GM21576 (cell line): ENCODE measurements around the gene KCNK3.

Experiments
- ATAC-seq: cut with Tn5 transposase; IDR thresholded peaks from one replicate; pipeline ENCODE4 v1.9.1; 2021; ENCODE audit warnings: mild to moderate bottlenecking, moderate library complexity; ENCODE audit not compliant: unreplicated experiment

Gene KCNK3

GRCh38 chr2:26772064-26773001 lies 79.8 kb downstream of the KCNK3 start:
- no peak for ATAC-seq

GRCh38 chr2:26776195-26776800 lies 83.8 kb downstream of the KCNK3 start:
- ATAC-seq = no peak

GRCh38 chr2:26778098-26778497 lies 85.6 kb downstream of the KCNK3 start:
- no peak for ATAC-seq

- no peak for ATAC-seq
Measured at GRCh38 chr2:26778507-26778906, 86.0 kb downstream of the KCNK3 start.

GRCh38 chr2:26780203-26780760 lies 87.8 kb downstream of the KCNK3 start:
- no peak for ATAC-seq
